ENCODE data around the gene PNRC2.
"Not testable (repeated sequence)": the region's sequence is repeated elsewhere in the genome, so short reads cannot be mapped to it uniquely, and the experiment has no call there.

PNRC2 gene

DNA sequence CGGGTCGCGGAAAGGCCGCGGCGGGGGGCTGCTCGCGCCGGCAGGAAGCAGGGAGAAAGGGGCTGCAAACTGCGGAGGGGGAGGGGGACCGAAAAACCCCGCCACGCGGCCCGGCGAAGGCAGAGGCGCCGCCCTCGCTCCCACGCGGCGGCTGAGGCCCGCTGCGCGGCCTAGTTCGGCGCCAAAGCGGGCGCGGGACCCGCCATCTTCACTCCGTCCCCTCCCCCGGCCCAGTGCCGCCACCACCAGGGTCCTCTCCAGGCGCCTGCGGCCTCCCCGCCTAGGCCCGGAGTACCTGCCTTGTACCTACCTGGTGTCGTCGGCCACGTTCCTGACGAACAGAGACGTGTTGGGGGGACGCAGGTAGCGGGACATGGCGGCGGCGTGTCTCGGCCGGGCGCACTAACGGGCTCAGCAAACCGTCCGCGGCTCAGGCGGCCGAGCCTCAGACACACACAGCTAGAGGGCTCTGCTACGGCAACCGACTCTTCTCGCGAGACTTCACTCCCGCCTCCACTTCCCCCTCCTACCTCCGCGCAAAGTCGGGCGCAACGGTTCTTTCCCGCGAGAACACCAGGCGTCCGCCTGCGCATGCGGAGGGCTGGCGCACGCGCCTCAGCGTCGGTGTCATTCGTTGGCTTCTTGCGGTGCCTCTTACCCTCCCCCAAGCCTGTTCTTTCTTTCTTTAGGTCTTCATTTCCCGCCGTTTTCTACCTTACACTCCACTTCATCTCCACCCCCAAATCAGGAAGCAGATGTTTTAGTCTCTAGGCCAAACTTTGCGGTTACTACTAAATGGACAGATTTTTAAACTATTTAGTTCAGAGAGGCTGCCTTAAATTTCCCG is 20.5 kb downstream of the PNRC2 start, which contains the start of gene SRSF10:
SRSF10 (minus strand) TSS at position 447 of the 847 bp plus-strand sequence; CDS start at position 375, 72 bp downstream.
- H3K4me3 ChIP-seq (ENCODE audit: low read length): peak within 1 kb of the TSS; percentile 56
- peak; percentile 100 for DNase-seq (ENCODE audit: low read depth, low spot score)

DNA sequence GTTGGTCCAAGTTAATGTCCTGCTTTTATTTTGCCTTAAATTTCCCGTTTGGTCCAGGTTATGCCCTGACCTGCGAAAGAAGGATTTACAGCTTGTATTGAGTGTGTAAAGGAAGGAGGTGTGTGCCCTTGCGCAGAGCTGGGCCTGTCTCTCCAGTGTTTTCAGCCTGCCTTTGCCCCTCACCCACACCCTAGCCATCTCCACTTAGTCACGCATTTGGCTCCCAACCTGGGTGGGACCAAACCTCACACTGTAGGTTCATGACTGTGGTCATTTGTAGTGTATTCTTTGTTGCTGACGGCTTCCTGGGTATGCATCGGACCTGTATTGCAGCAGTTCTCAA is 21.1 kb downstream of the PNRC2 start:
- peak overlapping the region; percentile 55 for H3K4me3 ChIP-seq (ENCODE audit: low read length)
- no peak for DNase-seq (ENCODE audit: low read depth, low spot score)

DNA sequence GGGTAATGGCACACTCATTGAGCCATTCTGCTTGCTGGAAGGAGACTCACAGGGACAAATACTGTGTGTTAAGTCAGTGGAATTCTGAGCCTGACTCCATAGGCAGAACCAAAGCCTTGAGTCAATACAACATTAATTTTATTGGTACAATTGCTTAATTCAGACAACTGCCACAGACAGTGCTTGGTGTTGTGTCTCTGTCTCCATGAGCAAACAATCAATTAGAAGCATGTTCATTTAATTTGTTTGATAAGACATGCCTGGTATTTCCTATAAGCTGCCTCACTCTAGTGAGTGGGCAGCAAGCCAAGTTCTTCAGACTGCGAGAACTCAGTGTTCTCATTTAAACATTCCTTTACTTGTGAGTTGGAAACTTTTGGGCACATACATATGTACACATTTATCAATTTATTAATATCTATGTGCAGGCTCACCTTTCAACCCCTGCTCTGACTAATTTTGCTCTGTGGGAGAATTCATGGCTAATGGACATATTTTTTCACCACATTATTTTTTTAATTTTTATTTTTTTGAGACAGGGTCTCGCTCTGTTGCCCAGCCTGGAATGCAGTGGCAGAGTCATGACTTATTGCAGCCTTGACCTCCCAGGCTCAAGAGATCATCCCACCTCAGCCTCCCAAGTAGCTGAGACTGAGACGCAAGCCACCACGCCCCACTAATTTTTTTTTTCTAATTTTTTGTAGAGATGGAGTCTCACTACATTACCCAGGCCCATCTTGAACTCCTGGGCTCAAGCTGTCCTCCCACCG is 25.0 kb downstream of the PNRC2 start:
- no peak for DNase-seq (ENCODE audit: low read depth, low spot score)

DNA sequence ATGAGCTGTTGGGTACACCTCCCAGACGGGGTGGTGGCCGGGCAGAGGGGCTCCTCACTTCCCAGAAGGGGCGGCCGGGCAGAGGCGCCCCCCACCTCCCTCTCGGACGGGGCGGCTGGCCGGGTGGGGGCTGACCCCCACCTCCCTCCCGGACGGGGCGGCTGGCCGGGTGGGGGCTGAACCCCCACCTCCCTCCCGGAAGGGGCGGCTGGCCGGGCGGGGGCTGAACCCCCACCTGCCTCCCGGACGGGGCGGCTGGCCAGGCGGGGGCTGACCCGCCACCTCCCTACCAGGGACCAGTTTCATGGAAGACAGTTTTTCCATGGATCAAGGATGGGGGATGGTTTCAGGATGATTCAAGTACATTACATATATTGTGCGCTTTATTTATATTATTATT is 27.4 kb downstream of the PNRC2 start:
- DNase-seq (ENCODE audit: low read depth, low spot score); H3K4me3 ChIP-seq (ENCODE audit: low read length): not testable (repeated sequence)

More for the DNA sequence above, 25.0 kb downstream of the PNRC2 start:
- H3K4me3 ChIP-seq (ENCODE audit: low read length): no peak overlapping the region

DNA sequence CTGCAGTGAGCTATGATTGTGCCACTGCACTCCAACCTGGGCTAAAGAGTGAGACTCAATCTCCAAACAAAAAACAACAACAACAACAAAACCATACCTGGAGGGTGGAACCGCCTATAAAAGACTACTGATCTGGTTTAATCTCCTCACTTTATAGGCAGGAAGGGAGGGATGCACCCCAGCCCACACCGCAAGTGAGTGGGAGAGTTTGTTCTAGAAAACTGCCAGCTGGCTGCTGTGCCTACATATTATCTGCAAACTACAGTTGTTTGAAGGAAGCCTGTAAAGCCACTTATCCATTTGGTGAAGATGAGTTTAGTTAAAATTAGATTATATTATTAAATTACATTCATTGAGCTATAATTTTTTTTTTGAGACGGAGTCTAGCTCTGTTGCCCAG is 29.6 kb downstream of the PNRC2 start:
- no peak for DNase-seq (ENCODE audit: low read depth, low spot score)
- no peak overlapping the region for H3K4me3 ChIP-seq (ENCODE audit: low read length)

DNA sequence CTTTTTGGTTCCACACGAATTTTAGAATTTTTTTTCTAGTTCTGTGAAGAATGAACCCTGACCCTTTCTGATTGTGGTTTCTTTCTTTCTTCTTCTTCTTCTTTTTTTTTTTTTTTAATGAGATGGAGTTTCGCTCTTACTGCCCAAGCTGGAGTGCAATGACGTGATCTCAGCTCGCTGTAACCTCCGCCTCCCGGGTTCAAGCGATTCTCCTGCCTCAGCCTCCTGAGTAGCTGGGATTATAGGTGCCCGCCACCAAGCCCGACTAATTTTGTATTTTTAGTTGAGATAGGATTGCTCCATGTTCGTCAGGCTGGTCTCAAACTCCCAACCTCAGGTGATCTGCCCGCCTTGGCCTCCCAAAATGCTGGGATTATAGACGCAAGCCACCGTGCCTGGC is 32.4 kb downstream of the PNRC2 start:
- DNase-seq (ENCODE audit: low read depth, low spot score): not testable (repeated sequence)

DNA sequence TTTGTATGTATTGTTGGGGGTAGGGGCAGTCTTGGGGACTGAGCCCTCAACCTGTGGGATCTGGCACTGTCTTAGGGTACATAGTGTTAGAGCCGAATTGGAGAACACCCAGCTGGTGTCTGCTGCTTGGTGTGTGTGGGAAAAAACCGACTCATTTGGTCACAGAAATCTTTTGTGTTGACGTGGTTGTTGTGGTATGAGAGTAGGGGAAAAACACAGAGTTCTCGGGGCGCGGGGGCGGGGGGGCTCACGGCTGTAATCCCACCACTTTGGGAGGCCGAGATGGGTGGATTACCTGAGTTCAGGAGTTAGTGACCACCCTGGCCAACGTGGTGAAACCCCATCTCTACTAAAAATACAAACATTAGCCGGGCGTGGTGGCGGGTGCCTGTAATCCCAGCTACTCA is 35.8 kb downstream of the PNRC2 start:
- H3K4me3 ChIP-seq (ENCODE audit: low read length): no peak overlapping the region
- DNase-seq (ENCODE audit: low read depth, low spot score): no peak

More for the DNA sequence above, 32.4 kb downstream of the PNRC2 start:
- H3K4me3 ChIP-seq (ENCODE audit: low read length): not testable (repeated sequence)

DNA sequence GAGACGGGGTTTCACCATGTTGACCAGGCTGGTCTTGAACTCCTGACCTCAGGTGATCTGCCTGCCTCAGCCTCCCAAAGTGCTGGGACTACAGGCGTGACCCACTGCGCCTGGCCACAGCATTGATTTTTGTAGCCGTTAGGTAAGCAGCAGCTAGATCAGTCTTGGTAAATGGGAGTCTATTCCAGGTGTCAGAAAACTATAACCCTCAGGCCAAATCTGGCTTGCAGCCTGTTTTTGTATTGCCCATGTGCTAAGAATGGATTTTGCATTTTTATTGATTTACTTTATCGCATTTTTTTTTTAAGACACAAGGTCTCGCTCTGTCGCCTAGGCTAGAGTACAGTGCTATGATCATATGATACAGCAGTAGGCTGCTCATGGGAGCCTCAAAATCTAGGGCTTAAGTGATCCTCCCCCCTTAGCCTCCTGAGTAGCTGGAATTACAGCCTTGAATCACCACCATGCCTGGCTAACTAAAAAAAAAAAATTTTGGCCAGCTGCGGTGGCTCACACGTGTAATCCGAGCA is 37.1 kb downstream of the PNRC2 start:
- no peak overlapping the region for H3K4me3 ChIP-seq (ENCODE audit: low read length)
- DNase-seq (ENCODE audit: low read depth, low spot score): no peak

DNA sequence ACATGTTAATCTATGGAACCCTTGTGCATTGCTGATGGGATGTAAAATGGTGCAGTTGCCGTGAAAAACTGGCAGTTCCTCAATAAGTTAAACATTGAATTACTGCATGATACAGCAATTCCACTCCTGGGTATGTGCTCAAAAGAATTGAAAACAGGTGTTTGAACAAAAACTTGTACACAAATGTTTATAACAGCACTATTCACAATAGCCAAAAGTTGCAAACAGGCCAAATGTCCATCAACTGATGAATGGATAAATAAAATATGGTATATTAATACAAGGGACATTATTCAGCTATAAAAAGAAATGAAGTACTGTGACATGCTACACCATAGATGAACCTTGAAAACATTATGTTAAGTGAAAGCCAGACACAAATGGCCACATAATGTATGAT is 38.2 kb downstream of the PNRC2 start:
- no peak for DNase-seq (ENCODE audit: low read depth, low spot score)
- H3K4me3 ChIP-seq (ENCODE audit: low read length): no peak overlapping the region

DNA sequence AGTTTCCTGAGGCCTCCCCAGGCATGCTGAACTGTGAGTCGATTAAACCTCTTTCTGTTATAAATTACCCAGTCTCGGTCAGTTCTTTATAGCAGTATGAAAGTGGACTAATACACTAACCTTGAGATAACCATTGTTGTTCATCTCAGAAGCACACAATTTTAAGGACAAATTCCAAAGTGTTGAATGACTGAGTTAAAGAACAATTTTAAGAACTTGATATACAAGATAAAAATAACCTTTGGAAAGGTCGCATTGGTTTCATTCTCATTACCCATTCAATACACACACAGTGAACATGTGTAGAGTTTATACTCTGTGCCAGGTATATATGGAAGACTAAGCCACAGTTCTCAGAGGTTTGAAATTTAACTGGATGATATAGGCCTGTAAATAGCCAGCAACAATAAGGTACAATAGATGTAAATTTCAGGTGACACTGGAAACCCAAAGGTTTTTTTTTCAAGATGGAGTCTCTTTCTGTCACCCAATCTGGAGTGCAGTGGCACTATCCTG is 39.6 kb downstream of the PNRC2 start:
- no peak overlapping the region for H3K4me3 ChIP-seq (ENCODE audit: low read length)
- no peak for DNase-seq (ENCODE audit: low read depth, low spot score)

DNA sequence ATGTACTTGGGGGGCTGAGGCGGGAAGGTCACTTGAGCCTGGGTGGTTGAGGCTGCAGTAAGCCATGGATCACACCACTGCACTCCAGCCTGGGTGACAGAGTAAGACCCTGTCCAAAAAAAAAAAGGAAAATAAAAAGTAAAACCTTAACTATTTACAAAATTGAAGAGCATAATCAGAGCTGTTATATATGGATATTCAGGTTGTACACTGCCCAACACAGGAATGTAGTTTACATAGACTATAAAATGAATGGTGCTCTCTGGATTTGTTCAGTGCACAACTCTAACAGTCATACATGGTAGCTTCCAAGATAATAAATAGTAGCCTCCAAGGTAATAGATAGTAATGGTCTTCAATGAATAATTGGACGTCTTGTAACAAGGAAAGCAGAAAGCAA is 43.1 kb downstream of the PNRC2 start:
- no peak overlapping the region for H3K4me3 ChIP-seq (ENCODE audit: low read length)

DNA sequence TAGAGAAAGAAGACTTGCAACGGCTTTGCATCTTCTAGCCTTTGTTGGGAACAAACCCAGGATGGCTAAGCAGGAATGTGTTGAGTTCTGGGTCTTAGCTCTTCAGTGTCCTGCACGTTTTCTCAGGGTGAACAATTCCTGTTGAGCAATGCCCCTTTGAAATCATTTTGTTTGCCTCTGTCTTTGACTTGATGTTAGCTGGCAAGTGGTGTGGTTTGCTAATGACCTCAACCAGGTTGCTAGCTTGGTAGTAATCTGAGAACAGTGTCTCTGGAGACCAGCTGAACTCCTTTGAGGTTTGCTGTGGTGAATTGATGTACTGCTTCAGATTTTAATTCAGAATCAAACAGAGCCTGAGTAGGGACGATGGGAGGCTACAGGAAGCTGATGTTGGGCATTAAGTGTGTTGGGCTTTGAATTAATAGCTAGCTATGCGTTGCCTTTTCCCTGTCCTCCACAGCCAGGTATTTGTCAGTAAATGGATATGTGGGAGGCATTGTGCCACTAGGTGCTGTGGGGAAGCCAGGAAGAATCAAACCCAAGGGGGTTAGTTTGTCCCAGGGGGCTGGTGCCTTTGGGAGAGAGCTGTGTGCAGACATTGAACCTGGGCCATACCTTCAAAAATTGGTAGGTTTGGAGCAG is 43.8 kb downstream of the PNRC2 start:
- DNase-seq (ENCODE audit: low read depth, low spot score): no peak
- H3K4me3 ChIP-seq (ENCODE audit: low read length): no peak overlapping the region

More for the DNA sequence above, 43.1 kb downstream of the PNRC2 start:
- no peak for DNase-seq (ENCODE audit: low read depth, low spot score)

DNA sequence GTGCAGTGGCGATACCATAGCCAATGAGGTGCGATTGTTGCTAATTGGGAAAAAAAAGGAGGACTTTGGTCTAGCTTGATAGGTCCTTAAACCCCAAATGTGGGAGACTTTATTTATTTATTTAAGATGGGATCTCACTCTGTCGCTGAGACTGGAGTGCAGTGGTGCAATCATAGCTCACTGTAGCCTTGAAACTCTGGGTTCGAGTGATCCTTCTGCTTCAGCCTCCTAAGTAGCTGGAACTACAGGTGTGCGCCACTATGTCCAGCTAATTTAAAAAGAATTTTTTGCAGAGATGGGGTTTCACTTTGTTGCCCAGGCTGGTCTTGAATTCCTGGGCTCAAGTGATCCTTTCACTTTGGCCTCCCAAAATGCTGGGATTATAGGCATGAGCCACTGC is 44.5 kb downstream of the PNRC2 start:
- no peak for DNase-seq (ENCODE audit: low read depth, low spot score)
- no peak overlapping the region for H3K4me3 ChIP-seq (ENCODE audit: low read length)

DNA sequence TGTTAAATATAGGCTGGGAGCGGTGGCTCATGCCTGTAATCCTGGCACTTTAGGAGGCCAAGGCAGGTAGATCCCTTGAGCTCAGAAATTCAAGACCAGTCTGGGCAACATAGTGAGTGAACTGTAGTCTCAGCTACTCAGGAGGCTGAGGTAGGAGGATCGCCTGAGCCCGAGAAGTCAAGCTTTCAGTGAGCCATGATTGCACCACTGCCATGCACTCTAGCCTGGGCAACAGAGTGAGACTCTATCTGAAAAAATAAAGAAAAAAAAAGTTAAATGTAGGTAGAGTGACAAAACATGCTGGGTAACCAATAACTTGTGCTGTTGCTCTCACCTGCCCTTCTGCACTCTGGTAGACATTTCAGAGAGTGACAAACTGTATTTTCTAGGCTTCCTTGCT is 45.5 kb downstream of the PNRC2 start:
- no peak for DNase-seq (ENCODE audit: low read depth, low spot score)

DNA sequence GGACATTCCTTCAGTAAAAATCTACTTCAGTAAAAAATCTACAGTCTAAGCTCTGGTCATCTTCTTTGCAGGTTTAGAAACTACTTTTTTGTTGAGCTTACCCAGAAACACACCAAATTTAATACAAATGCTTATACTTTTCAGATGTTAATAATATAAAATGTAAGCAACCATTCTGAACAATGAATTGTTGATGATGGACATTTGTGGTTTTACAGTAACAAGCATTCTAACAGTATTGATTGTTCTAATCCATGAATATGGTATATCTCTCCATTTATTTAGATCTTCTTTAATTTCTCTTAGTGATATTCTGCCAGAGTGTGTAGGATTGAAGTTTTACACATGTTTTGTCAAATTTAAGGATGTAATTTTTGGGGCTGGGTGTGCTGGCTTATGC is 47.5 kb downstream of the PNRC2 start:
- H3K4me3 ChIP-seq (ENCODE audit: low read length): no peak overlapping the region
- DNase-seq (ENCODE audit: low read depth, low spot score): no peak

More for the DNA sequence above, 45.5 kb downstream of the PNRC2 start:
- H3K4me3 ChIP-seq (ENCODE audit: low read length): no peak overlapping the region

DNA sequence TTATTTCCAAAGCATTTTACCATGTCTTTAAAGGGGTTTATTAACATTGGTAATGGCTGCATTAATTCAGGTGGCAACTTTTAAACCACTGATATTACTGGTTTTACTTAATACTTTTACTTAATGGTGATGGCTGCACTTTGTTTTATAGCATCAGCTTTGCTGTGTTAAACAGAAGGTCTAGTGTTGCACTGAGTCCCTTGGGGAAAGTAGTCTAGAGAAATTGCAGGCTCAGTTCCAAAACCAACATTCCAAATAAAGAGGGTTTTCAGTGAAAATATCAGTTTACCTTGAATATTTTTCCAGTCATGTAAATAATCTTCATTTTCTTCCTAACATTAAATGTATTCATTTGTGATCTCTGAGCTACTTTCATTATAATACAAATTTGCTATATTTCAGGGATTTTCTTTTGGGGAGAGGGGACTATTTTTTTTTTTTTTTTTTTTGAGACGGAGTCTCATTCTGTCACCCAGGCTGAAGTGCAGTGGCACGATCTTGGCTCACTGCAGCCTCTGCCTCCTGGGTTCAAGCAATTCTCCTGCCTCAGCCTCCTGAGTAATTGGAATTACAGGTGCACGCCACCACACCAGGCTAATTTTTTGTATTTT is 49.1 kb downstream of the PNRC2 start:
- H3K4me3 ChIP-seq (ENCODE audit: low read length); DNase-seq (ENCODE audit: low read depth, low spot score): not testable (repeated sequence)

DNA sequence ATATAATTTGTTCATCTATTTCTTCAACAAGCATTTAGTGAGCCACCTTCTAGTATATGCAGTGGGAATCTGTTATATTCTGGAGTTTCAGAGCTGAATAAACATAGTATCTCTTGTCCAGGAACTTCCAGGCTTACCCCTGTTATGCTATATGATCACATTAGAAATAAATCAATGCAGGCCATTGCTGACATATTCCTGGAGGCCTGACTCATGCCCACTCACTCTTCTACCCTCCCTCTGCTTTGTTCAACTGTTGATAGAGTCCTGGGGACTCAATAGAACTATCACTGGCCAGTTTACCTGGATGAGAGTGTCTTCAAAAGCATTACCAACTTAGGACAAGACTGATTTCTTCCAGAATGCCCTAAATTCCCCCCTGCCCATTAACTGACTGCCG is 49.8 kb downstream of the PNRC2 start:
- no peak for DNase-seq (ENCODE audit: low read depth, low spot score)
- no peak overlapping the region for H3K4me3 ChIP-seq (ENCODE audit: low read length)

DNA sequence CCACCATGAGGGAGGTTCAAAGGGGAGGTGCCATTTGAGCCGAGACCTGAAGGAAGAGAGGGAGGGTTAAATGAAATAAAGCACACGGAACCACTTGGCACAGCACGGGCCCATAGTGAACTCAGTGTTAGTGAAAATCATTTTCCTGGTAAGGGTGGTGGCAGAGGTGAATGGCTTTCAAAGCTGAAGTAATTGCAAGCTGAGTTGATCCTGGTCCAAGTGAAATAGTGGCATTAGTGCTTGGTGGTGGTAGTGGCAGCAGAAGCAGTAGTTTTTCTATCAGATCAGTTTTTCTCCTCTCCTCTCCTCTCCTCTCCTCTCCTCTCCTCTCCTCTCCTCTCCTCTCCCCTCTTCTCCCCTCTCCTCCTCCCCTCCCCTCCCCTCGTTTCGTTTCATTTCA is 51.0 kb downstream of the PNRC2 start:
- DNase-seq (ENCODE audit: low read depth, low spot score): no peak
- no peak overlapping the region for H3K4me3 ChIP-seq (ENCODE audit: low read length)

DNA sequence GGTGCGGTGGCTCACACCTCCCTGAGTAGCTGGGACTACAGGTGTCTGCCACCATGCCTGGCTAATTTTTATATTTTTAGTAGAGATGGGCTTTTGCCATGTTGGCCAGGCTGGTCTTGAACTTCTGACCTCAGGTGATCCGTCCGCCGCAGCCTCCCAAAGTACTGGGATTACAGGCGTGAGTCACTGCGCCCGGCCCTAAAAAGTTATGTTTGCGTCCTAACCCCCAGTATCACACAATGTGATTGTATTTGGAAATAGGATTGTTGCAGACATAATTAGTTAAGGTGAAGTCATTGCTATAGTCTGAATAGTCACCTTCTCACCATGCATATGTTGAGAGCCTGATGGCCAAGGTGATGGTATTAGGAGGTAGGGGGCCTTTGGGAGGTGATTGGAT is 53.2 kb downstream of the PNRC2 start:
- not testable (repeated sequence) for DNase-seq (ENCODE audit: low read depth, low spot score); H3K4me3 ChIP-seq (ENCODE audit: low read length)
